ENCODE data around the gene CX3CL1. TPM values are rescaled to one million over a fixed set of nuclear protein-coding genes. Genes with fewer than 3 reads are reported as not detected.

CX3CL1 gene
- total and polyA plus RNA-seq, 10 of the 15 experiments (the other 5 are each of a cell fraction or from before 2014, with no cell fraction given): 0.03 to 1.2 (median 0.46) TPM

DNA sequence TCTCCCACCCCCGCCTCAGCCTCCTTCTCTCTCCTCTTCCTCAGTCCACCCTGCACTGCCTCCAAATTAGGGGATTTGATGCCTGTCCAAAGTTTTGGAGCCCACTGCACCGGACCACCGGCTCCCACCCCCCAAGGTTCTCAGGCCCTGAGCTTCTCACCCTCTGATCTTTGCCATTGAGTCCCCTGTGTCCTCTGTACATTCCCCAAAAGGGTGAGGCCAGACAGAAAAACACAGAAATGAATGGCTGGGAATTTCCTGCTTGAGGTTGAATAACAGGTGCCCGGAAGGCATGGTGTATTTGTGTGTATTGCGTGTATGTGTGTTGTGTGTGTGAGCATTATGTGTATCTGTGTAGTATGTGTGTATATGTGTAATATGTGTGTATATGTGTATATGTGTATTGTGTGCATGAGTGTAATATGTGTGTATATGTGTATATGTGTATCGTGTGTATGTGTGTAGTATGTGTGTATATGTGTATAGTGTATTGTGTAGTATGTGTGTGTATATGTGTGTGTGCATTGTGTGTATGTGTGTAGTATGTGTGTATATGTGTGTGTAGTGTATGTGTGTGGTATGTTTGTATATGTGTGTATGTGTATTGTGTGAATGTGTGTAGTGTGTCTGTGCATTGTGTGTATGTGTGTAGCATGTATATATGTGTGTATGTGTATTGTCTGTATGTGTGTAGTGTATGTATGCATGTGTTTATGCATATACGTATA, 16.2 kb downstream of the CX3CL1 start (continued):
- TF ChIP-seq KAT2A (conservative IDR thresholded peaks at IDR 0.05; ENCODE audit: control insufficient read depth, low read depth, low read length) (no peak), IKZF1 (conservative IDR thresholded peaks at IDR 0.05) (peak; percentile 71), ZZZ3 (IDR thresholded peaks at IDR 0.05; ENCODE audit: control insufficient read depth, insufficient read length, low read depth) (no peak), TAF1 (IDR thresholded peaks at IDR 0.05; ENCODE audit: borderline replicate concordance, low read depth, low read length) (no peak)
- TF ChIP-seq, protein P1, sequence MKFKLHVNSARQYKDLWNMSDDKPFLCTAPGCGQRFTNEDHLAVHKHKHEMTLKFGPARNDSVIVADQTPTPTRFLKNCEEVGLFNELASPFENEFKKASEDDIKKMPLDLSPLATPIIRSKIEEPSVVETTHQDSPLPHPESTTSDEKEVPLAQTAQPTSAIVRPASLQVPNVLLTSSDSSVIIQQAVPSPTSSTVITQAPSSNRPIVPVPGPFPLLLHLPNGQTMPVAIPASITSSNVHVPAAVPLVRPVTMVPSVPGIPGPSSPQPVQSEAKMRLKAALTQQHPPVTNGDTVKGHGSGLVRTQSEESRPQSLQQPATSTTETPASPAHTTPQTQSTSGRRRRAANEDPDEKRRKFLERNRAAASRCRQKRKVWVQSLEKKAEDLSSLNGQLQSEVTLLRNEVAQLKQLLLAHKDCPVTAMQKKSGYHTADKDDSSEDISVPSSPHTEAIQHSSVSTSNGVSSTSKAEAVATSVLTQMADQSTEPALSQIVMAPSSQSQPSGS (IDR thresholded peaks at IDR 0.05; ENCODE audit: low read length): peak; percentile 96
- TF ChIP-seq, protein P2, sequence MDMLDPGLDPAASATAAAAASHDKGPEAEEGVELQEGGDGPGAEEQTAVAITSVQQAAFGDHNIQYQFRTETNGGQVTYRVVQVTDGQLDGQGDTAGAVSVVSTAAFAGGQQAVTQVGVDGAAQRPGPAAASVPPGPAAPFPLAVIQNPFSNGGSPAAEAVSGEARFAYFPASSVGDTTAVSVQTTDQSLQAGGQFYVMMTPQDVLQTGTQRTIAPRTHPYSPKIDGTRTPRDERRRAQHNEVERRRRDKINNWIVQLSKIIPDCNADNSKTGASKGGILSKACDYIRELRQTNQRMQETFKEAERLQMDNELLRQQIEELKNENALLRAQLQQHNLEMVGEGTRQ (IDR thresholded peaks at IDR 0.05; ENCODE audit: borderline replicate concordance, low read depth, low read length): no peak

- WGBS (ENCODE audit: insufficient coverage, insufficient replicate concordance, low lambda C conversion rate, missing lambda C conversion rate): 93% methylated on average over 3 of the region's 3 CpGs
- H3K36me3 ChIP-seq (ENCODE audit: control insufficient read depth in 2 of 2, insufficient read depth in 2 of 2, low read length in 1 of 2): no peaks in the 10 kb centered on the region
- SMC1A ChIA-PET (ENCODE audit: uncharacterized antibody, unreplicated experiment): interaction anchor here (1.7 kb wide), 1 partner anchor 16 kb away, joined by 3 read pairs; the partner anchor contains the start of gene CCL17
- H3K79me2 ChIP-seq (ENCODE audit: control insufficient read depth, insufficient read depth, low read length): no peaks in the 10 kb centered on the region
- CTCF ChIA-PET: no interaction called here
- H3K27ac ChIP-seq (ENCODE audit: control insufficient read depth, insufficient read depth): no peak overlapping the region
- intact Hi-C loops (cut with micrococcal nuclease; ENCODE audit: unreplicated experiment): loop anchor here (2.0 kb wide), 1 partner anchor 24 kb away; no protein-coding TSS in a partner anchor
- no TSS peak for BruUV-seq (replicated peaks)
- DNase-seq (ENCODE audit: low read depth, low spot score) (no peak), ATAC-seq (no peak), FAIRE-seq (peak; percentile 27)
- no peaks in the 10 kb centered on the region for H3K27me3 ChIP-seq (replicated peaks in 1 of 2; ENCODE audit: control insufficient read depth in 2 of 2, insufficient read depth in 2 of 2, low read length in 1 of 2)
- POLR2A ChIA-PET: no interaction called here
- in situ Hi-C loops (cut with MboI): no loop called here
- no peak overlapping the region for H2AFZ ChIP-seq (ENCODE audit: control insufficient read depth, low read depth, low read length)
- no peak overlapping the region for H3K9ac ChIP-seq (ENCODE audit: control insufficient read depth, insufficient read depth, low read length)
- H4K20me1 ChIP-seq (ENCODE audit: control insufficient read depth, insufficient read depth): no peaks in the 10 kb centered on the region
- RAD21 ChIA-PET (ENCODE audit: unreplicated experiment): no interaction called here
- TF ChIP-seq CTCF (IDR thresholded peaks at IDR 0.05 in 2 of 3, conservative IDR thresholded peaks at IDR 0.05 in 1 of 3; ENCODE audit: control insufficient read depth in 2 of 3, extremely low read depth in 1 of 3, insufficient read depth in 1 of 3, low read depth in 3 of 3, low read length in 3 of 3) (no peak), MTA3 (IDR thresholded peaks at IDR 0.05; ENCODE audit: borderline replicate concordance, low read length) (peak; percentile 8; the same call in 1 of the 2 replicates), NFYB (IDR thresholded peaks at IDR 0.05; ENCODE audit: insufficient read depth, low read depth, low read length) (no peak)
- no peak overlapping the region for H3K4me2 ChIP-seq (ENCODE audit: control insufficient read depth, insufficient read depth)
- no peaks in the 10 kb centered on the region for H3K9me3 ChIP-seq (replicated peaks; ENCODE audit: control insufficient read depth, insufficient read depth, low read length)
- H3K4me3 ChIP-seq: no peak overlapping the region
- peaks cover 41% of the 10 kb centered on the region for H3K4me1 ChIP-seq (ENCODE audit: control insufficient read depth, insufficient read depth, low read length)
These were observed 16.8 kb downstream of the CX3CL1 start for GRCh38 chr16:57389087-57389468.
